ENCODE measurements around the gene CYP2C18.

The CYP2C18 gene

DNA sequence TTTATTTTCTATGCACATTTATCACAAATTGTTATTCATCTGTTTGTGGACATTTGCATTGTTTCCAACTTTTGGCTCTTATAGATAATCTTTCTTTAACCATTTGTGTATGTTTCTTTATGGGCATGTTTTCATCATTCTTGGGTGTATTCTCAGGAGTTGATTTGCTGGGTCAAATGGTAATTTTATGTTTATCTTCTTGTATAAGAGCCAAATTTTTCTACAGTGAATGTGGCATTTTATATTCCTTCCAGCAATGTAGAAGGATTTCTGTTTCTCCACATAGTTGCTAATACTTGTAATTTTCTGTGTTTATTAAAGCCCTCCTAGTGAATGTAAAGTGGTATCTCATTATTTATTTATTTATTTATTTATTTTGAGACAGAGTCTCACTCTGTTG lies 100.7 kb downstream of the CYP2C18 start:
- H3K27ac Mint-ChIP-seq: no peak overlapping the region
- no peaks in the 10 kb centered on the region for H3K36me3 Mint-ChIP-seq (ENCODE audit: low read depth)
- DNase-seq: no peak
- no peaks in the 10 kb centered on the region for H3K27me3 Mint-ChIP-seq
- no peaks in the 10 kb centered on the region for H3K9me3 Mint-ChIP-seq
- H3K4me3 Mint-ChIP-seq: no peak overlapping the region
- H3K4me1 Mint-ChIP-seq (ENCODE audit: low read depth): no peaks in the 10 kb centered on the region

DNA sequence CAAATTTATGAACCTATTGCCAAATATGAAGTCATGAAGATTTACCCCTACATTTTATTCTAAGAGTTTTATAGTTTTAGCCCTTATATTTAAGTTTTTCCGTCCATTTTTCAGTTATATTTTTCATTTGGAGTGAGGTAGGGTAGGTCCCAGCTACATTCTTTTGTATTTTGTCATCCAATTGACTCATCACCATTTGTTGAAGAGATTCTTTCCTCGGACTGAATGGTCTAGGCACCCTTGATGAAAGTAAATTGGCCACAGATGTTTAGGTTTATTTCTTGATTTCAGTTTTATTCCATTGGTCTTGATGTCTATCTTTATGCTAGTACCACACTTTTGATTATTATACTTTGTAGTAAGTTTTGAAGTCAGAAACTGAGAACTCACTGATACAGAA lies 101.7 kb downstream of the CYP2C18 start:
- no peak for DNase-seq
- H3K36me3 Mint-ChIP-seq (ENCODE audit: low read depth): no peaks in the 10 kb centered on the region
- H3K27ac Mint-ChIP-seq: no peak overlapping the region
- H3K4me3 Mint-ChIP-seq: no peak overlapping the region
- H3K4me1 Mint-ChIP-seq (ENCODE audit: low read depth): no peaks in the 10 kb centered on the region
- H3K9me3 Mint-ChIP-seq: peaks cover 2% of the 10 kb centered on the region
- no peaks in the 10 kb centered on the region for H3K27me3 Mint-ChIP-seq

Data from activated T-cell treated with anti-CD3 and anti-CD28 coated beads, Interleukin-2, amount 50 U/mL, for 24 hours (primary cell).